MCF 10A (cell line): ENCODE results near the gene P3R3URF. TPM values are rescaled to one million over a fixed set of nuclear protein-coding genes. Genes with fewer than 3 reads are reported as not detected.

ENCODE experiments used
- total RNA-seq: library from RNA; stranded (reverse); gene quantifications from 2 replicates; pipeline ENCODE4 v1.2.3, GENCODE V29; 2022

P3R3URF gene
- total RNA-seq, 1 experiment from 2014 or later = not detected

Other genes with a start within 250 kb of the P3R3URF start
- gene PIK3R3, start 43.9 kb downstream of the P3R3URF start, total RNA-seq = 8.0 and 9.3 TPM in 2 replicates
- gene TSPAN1, start 1.4 kb downstream of the P3R3URF start, total RNA-seq = 22.7 and 41.7 TPM in 2 replicates
- 85.4 and 90.7 TPM in 2 replicates for gene POMGNT1, start 21.9 kb upstream of the P3R3URF start, total RNA-seq
- 3.6 and 4.1 TPM in 2 replicates for gene LURAP1, start 26.8 kb upstream of the P3R3URF start, total RNA-seq
- gene RAD54L, start 71.3 kb upstream of the P3R3URF start, total RNA-seq = 4.5 and 5.0 TPM in 2 replicates
- gene LRRC41, start 127.1 kb upstream of the P3R3URF start, total RNA-seq = 92.6 and 105 TPM in 2 replicates
- gene UQCRH, start 127.2 kb upstream of the P3R3URF start, total RNA-seq = 299 and 318 TPM in 2 replicates
- gene NSUN4, start 164.3 kb upstream of the P3R3URF start, total RNA-seq = 27.4 and 28.4 TPM in 2 replicates
- 17.3 and 19.3 TPM in 2 replicates for gene FAAH, start 217.8 kb upstream of the P3R3URF start, total RNA-seq